A549 (cell line): ENCODE data around the gene ATP2B3. TPM values are rescaled to one million over a fixed set of nuclear protein-coding genes. Genes with fewer than 3 reads are reported as not detected.

Experiments
- ATAC-seq, 2 experiments: fragments of 200-7000 bp in 1 of 2; fragments of >200 bp in 1 of 2; cut with Nextera tagmentation in 1 of 2; cut with Tn5 transposase in 1 of 2; 3 replicates each; pipeline versions ENCODE4 v1.8.0 to v1.9.1; 2018 to 2020; ENCODE audit warnings: mild to moderate bottlenecking in 1 of 2, moderate library complexity in 1 of 2
- CTCF ChIA-PET: fragments of 300-600 bp; sonication (Branson Sonifier 250); formaldehyde crosslinking; extraction: SDS; loops from one replicate; lab custom pipeline; 2021; ENCODE audit warnings: antibody characterized with exemption, inconsistent platforms; lab: Yijun Ruan, JAX
- POLR2A ChIA-PET: fragments of 350-600 bp; formaldehyde crosslinking; extraction: SDS; loops from one replicate; lab custom pipeline; 2021; ENCODE audit warnings: antibody characterized with exemption, inconsistent platforms; lab: Yijun Ruan, JAX
- DNase-seq, 2 experiments: peaks; one replicate each; pipeline versions ENCODE4 v3.0.0 to v3.0.0-alpha.2; 2011 to 2016; ENCODE audit warnings: low read depth in 1 of 2, low spot score in 1 of 2
- FAIRE-seq: peaks from 2 replicates; lab custom pipeline; 2011; peaks lifted over from hg19 to GRCh38; lab: Jason Lieb, UNC
- H3K27ac ChIP-seq, 2 experiments: fragments of >200 bp; sonication (Bioruptor Twin); formaldehyde crosslinking; 3 replicates each; pipeline ENCODE4 v1.5.1; 2016 to 2017
- H3K4me1 ChIP-seq: fragments of >200 bp; sonication (Bioruptor Twin); formaldehyde crosslinking; 3 replicates; pipeline ENCODE4 v1.6.1; 2016
- H3K4me2 ChIP-seq: fragments of >200 bp; sonication (Bioruptor Twin); formaldehyde crosslinking; 3 replicates; pipeline ENCODE4 v1.6.1; 2016
- H3K4me3 ChIP-seq: fragments of >200 bp; sonication (Bioruptor Twin); formaldehyde crosslinking; 3 replicates; pipeline ENCODE4 v1.5.1; 2016
- H3K9me3 ChIP-seq: fragments of >200 bp; sonication (Bioruptor Twin); formaldehyde crosslinking; 3 replicates; pipeline ENCODE4 v1.6.1; 2016
- BHLHE40 ChIP-seq: IDR thresholded peaks from 2 replicates; pipeline ENCODE4 v1.6.1; 2012; ENCODE audit warnings: low read depth, low read length, inconsistent platforms
- CHD2 ChIP-seq: fragments of 150-350 bp; IDR thresholded peaks from 2 replicates; pipeline ENCODE4 v1.6.1; 2014; ENCODE audit warnings: low read length; ENCODE audit not compliant: partially characterized antibody
- CHD4 ChIP-seq: fragments of 200-600 bp; sonication (generic); IDR thresholded peaks from 2 replicates; pipeline ENCODE4 v1.6.1; 2016; ENCODE audit warnings: antibody characterized with exemption, mild to moderate bottlenecking, borderline replicate concordance
- EHF ChIP-seq: fragments of 250-450 bp; sonication (Bioruptor Pico); IDR thresholded peaks from 2 replicates; pipeline ENCODE4 v1.5.0; 2020; ENCODE audit warnings: mild to moderate bottlenecking
- HEYL ChIP-seq: fragments of 250-450 bp; sonication (Bioruptor Pico); IDR thresholded peaks from 2 replicates; pipeline ENCODE4 v1.8.0; 2021; ENCODE audit warnings: mild to moderate bottlenecking, moderate library complexity
- JUNB ChIP-seq: fragments of >200 bp; sonication (Bioruptor Twin); formaldehyde crosslinking; IDR thresholded peaks from 2 replicates; pipeline ENCODE4 v1.6.1; 2016
- KDM5A ChIP-seq: fragments of 200-600 bp; sonication (generic); IDR thresholded peaks from 2 replicates; pipeline ENCODE4 v1.6.1; 2016; ENCODE audit warnings: antibody characterized with exemption, mild to moderate bottlenecking
- MAFK ChIP-seq: fragments of 450-650 bp; IDR thresholded peaks from 2 replicates; pipeline ENCODE4 v1.6.1; 2014; ENCODE audit not compliant: partially characterized antibody
- MAZ ChIP-seq: fragments of 150-350 bp; IDR thresholded peaks from 2 replicates; pipeline ENCODE4 v1.6.1; 2014; ENCODE audit warnings: antibody characterized with exemption, low read depth, low read length, borderline replicate concordance
- NFE2L2 ChIP-seq: fragments of 150-350 bp; conservative IDR thresholded peaks from 2 replicates; pipeline ENCODE4 v1.6.1; 2014; ENCODE audit warnings: low read length
- NPAS2 ChIP-seq: fragments of 250-450 bp; sonication (Bioruptor Pico); IDR thresholded peaks from 2 replicates; pipeline ENCODE4 v1.8.0; 2022; ENCODE audit warnings: mild to moderate bottlenecking, moderate library complexity, borderline replicate concordance
- NR3C1 ChIP-seq: fragments of >200 bp; sonication (Bioruptor Twin); formaldehyde crosslinking; IDR thresholded peaks from 3 replicates; pipeline ENCODE4 v1.6.1; 2017
- RCOR1 ChIP-seq: fragments of 150-350 bp; IDR thresholded peaks from 2 replicates; pipeline ENCODE4 v1.6.1; 2014; ENCODE audit warnings: antibody characterized with exemption, low read length, low read depth
- RFX5 ChIP-seq: fragments of 450-650 bp; IDR thresholded peaks from 2 replicates; pipeline ENCODE4 v1.7.1; 2014; ENCODE audit warnings: antibody characterized with exemption, mild to moderate bottlenecking, moderate library complexity
- RNF2 ChIP-seq: fragments of 200-600 bp; sonication (generic); IDR thresholded peaks from 2 replicates; pipeline ENCODE4 v1.6.1; 2016; ENCODE audit warnings: low read depth, mild to moderate bottlenecking, antibody characterized with exemption, moderate library complexity, borderline replicate concordance
- TP53 ChIP-seq: fragments of 250-450 bp; sonication (Bioruptor Pico); IDR thresholded peaks from 2 replicates; pipeline ENCODE4 v1.5.0; 2021; ENCODE audit warnings: mild to moderate bottlenecking, moderate library complexity
- WGBS: methylation state at CpG from one replicate; pipeline ENCODE4 v1.1.6; 2017; ENCODE audit errors: missing lambda C conversion rate; 5-methylcytosine and 5-hydroxymethylcytosine counted together
- polyA plus RNA-seq, 4 experiments: library from polyadenylated mRNA; depleted of rRNA in 3 of 4; stranded (reverse); fragments of >200 nt; fragmentation: RNase III in 1 of 4; extraction: RNeasy Plus Mini Kit Qiagen cat#74134 plus additional on column Dnase treatment in 1 of 4; gene quantifications; 2 replicates in 3 of 4; 3 replicates in 1 of 4; pipeline ENCODE4 v1.2.3, GENCODE V29; 2011 to 2017
- TF ChIP-seq, protein P1 (sequence below): IDR thresholded peaks from 2 replicates; pipeline ENCODE4 v1.6.1; 2012
- TF ChIP-seq, protein P2 (sequence below): fragments of 250-450 bp; sonication (Bioruptor Pico); IDR thresholded peaks from 2 replicates; pipeline ENCODE4 v1.5.0; 2021; ENCODE audit warnings: mild to moderate bottlenecking, moderate library complexity, borderline replicate concordance
- TF ChIP-seq, protein P3 (sequence below): fragments of 200-600 bp; sonication (generic); IDR thresholded peaks from 2 replicates; pipeline ENCODE4 v1.6.1; 2016; ENCODE audit warnings: antibody characterized with exemption, mild to moderate bottlenecking, moderate library complexity
- TF ChIP-seq, protein P4 (sequence below): fragments of >200 bp; sonication (Bioruptor Twin); formaldehyde crosslinking; IDR thresholded peaks from 2 replicates; pipeline ENCODE4 v1.6.1; 2016
- TF ChIP-seq, protein P5 (sequence below): fragments of >200 bp; sonication (Bioruptor Twin); formaldehyde crosslinking; IDR thresholded peaks from 3 replicates; pipeline ENCODE4 v1.6.1; 2016

Gene ATP2B3
- polyA plus RNA-seq, 2 of the 4 experiments (the other 2 are of a cell fraction) = 0.13 to 0.30 TPM

DNA sequence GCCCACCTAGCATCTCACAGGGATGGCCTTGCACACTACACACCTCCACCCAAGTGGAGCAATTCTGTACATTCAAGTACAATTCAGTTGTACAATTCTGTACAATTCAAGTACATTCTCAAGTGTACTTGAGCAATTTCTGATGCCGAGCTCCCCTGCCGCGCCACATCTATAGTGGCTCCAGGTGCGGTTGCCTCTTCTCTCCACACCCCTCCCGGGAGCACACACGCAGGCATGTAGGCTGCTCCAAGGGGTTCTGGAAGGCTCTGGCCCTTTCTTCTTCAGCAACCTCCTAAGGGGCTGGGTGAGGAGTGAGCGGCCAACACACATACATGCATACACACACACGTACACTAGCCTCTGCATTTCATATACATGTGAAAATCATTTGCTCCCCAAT is 110.7 kb downstream of the ATP2B3 start:
- no peak overlapping the region for H3K4me2 ChIP-seq
- H3K4me3 ChIP-seq = no peak overlapping the region
- CTCF ChIA-PET = interaction anchor here (0.7 to 3.7 kb wide), 4 partner anchors 18 to 39 kb away, joined by 3 to 18 read pairs (median 4); partner anchors contain the start of gene DUSP9
- no peaks in the 10 kb centered on the region for H3K9me3 ChIP-seq
- DNase-seq (no peak), ATAC-seq (no peak)
- WGBS = 93% methylated on average over 6 of the region's 8 CpGs
- peaks cover 4% of the 10 kb centered on the region for H3K4me1 ChIP-seq
- TF ChIP-seq, protein P1, sequence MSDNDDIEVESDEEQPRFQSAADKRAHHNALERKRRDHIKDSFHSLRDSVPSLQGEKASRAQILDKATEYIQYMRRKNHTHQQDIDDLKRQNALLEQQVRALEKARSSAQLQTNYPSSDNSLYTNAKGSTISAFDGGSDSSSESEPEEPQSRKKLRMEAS = no peak
- TF ChIP-seq BHLHE40 (no peak), RNF2 (no peak), NR3C1 (no peak)
- TF ChIP-seq, protein P2, sequence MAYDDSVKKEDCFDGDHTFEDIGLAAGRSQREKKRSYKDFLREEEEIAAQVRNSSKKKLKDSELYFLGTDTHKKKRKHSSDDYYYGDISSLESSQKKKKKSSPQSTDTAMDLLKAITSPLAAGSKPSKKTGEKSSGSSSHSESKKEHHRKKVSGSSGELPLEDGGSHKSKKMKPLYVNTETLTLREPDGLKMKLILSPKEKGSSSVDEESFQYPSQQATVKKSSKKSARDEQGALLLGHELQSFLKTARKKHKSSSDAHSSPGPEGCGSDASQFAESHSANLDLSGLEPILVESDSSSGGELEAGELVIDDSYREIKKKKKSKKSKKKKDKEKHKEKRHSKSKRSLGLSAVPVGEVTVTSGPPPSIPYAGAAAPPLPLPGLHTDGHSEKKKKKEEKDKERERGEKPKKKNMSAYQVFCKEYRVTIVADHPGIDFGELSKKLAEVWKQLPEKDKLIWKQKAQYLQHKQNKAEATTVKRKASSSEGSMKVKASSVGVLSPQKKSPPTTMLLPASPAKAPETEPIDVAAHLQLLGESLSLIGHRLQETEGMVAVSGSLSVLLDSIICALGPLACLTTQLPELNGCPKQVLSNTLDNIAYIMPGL (CRISPR knock-in tag) = no peak
- TF ChIP-seq, all 56 proteins: peak for 0
- FAIRE-seq = no peak
- no peak overlapping the region for H3K27ac ChIP-seq
- POLR2A ChIA-PET = no interaction called here

DNA sequence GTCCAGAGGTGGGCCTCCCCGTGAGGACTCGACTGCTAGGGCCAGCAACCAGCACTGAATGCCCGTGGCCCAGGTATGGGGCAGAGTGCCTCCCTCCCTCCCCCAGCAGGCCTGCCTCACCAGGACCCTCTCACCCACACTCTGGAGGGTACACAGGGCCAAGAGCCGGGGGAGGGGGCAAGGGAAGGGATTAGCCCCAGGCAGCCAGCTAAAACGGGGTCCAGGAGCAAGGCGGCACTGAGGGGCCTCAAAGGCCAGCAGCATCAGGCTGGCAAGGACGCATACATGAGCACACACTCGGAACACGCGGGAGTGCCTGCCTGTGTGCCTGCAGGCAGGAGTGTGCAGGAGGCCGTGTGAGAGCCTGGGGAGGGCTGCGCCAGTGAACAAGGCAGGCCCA is 111.2 kb downstream of the ATP2B3 start:
- no peak for FAIRE-seq
- Histone ChIP-seq H3K4me2 (no peak overlapping the region), H3K4me1 (no peaks in the 10 kb centered on the region), H3K9me3 (no peaks in the 10 kb centered on the region)
- no peak for DNase-seq
- CTCF ChIA-PET = interaction anchor here (0.7 to 3.7 kb wide), 2 partner anchors 17 to 19 kb away, joined by 3 to 18 read pairs; partner anchors contain the start of gene DUSP9
- TF ChIP-seq NR3C1 (no peak), EHF (CRISPR knock-in tag) (no peak), RCOR1 (no peak), NFE2L2 (no peak), CHD4 (no peak), MAFK (no peak), JUNB (no peak), MAZ (no peak), RFX5 (no peak), HEYL (no peak), TP53 (CRISPR knock-in tag) (no peak), NPAS2 (CRISPR knock-in tag) (no peak), CHD2 (no peak), KDM5A (no peak)
- TF ChIP-seq, protein P3, sequence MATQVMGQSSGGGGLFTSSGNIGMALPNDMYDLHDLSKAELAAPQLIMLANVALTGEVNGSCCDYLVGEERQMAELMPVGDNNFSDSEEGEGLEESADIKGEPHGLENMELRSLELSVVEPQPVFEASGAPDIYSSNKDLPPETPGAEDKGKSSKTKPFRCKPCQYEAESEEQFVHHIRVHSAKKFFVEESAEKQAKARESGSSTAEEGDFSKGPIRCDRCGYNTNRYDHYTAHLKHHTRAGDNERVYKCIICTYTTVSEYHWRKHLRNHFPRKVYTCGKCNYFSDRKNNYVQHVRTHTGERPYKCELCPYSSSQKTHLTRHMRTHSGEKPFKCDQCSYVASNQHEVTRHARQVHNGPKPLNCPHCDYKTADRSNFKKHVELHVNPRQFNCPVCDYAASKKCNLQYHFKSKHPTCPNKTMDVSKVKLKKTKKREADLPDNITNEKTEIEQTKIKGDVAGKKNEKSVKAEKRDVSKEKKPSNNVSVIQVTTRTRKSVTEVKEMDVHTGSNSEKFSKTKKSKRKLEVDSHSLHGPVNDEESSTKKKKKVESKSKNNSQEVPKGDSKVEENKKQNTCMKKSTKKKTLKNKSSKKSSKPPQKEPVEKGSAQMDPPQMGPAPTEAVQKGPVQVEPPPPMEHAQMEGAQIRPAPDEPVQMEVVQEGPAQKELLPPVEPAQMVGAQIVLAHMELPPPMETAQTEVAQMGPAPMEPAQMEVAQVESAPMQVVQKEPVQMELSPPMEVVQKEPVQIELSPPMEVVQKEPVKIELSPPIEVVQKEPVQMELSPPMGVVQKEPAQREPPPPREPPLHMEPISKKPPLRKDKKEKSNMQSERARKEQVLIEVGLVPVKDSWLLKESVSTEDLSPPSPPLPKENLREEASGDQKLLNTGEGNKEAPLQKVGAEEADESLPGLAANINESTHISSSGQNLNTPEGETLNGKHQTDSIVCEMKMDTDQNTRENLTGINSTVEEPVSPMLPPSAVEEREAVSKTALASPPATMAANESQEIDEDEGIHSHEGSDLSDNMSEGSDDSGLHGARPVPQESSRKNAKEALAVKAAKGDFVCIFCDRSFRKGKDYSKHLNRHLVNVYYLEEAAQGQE = no peak
- TF ChIP-seq, protein P2 (CRISPR knock-in tag) = no peak
- TF ChIP-seq, protein P4, sequence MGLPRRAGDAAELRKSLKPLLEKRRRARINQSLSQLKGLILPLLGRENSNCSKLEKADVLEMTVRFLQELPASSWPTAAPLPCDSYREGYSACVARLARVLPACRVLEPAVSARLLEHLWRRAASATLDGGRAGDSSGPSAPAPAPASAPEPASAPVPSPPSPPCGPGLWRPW = no peak
- TF ChIP-seq, protein P5, sequence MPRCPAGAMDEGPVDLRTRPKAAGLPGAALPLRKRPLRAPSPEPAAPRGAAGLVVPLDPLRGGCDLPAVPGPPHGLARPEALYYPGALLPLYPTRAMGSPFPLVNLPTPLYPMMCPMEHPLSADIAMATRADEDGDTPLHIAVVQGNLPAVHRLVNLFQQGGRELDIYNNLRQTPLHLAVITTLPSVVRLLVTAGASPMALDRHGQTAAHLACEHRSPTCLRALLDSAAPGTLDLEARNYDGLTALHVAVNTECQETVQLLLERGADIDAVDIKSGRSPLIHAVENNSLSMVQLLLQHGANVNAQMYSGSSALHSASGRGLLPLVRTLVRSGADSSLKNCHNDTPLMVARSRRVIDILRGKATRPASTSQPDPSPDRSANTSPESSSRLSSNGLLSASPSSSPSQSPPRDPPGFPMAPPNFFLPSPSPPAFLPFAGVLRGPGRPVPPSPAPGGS = no peak
- TF ChIP-seq, all 56 proteins: peak for 0
- Histone ChIP-seq H3K4me3 (no peak overlapping the region), H3K27ac (no peak overlapping the region)
- POLR2A ChIA-PET = no interaction called here
- no peak for ATAC-seq
- WGBS = 48% methylated on average over 5 of the region's 12 CpGs
